Measurements from ENCODE around the gene C3.
"Not testable (repeated sequence)": the region's sequence is repeated elsewhere in the genome, so short reads cannot be mapped to it uniquely, and the experiment has no call there.

The C3 gene
- 0 to 0.48 reads per million in 2 experiments for total RNA-seq

- no peak for DNase-seq (ENCODE audit: low read depth)
Measured at GRCh38 chr19:6720369-6721137, at the start of gene C3. Gene C3, minus strand, starts transcription at chr19:6720650. Its CDS starts 61 bp downstream, at chr19:6720589.

- DNase-seq (ENCODE audit: low read depth): no peak
Measured at GRCh38 chr19:6769006-6769619, 48.7 kb upstream of the C3 start.

- DNase-seq (ENCODE audit: low read depth): no peak
Measured at GRCh38 chr19:6768236-6768785, 47.9 kb upstream of the C3 start.

- peak; percentile 90 for DNase-seq (ENCODE audit: low read depth)
Measured at GRCh38 chr19:6767357-6768235, 47.1 kb upstream of the C3 start, which contains the start of gene SH2D3A. Gene SH2D3A, minus strand, starts transcription at chr19:6767435. Its CDS starts 3,687 bp downstream, at chr19:6763748.

- no peak for DNase-seq (ENCODE audit: low read depth)
Measured at GRCh38 chr19:6767081-6767356, 46.6 kb upstream of the C3 start.

GRCh38 chr19:6766357-6767080, 46.1 kb upstream of the C3 start:
- DNase-seq (ENCODE audit: low read depth): no peak

GRCh38 chr19:6765738-6766356, 45.4 kb upstream of the C3 start:
- DNase-seq (ENCODE audit: low read depth): no peak

GRCh38 chr19:6762253-6762797, 41.9 kb upstream of the C3 start:
- not testable (repeated sequence) for DNase-seq (ENCODE audit: low read depth)

GRCh38 chr19:6761053-6761676, 40.7 kb upstream of the C3 start:
- no peak for DNase-seq (ENCODE audit: low read depth)

GRCh38 chr19:6760606-6761005, 40.2 kb upstream of the C3 start:
- no peak for DNase-seq (ENCODE audit: low read depth)

GRCh38 chr19:6754653-6755463, 34.4 kb upstream of the C3 start:
- no peak for DNase-seq (ENCODE audit: low read depth)

GRCh38 chr19:6754136-6754535, 33.7 kb upstream of the C3 start:
- no peak for DNase-seq (ENCODE audit: low read depth)

GRCh38 chr19:6753178-6754031, 33.0 kb upstream of the C3 start:
- DNase-seq (ENCODE audit: low read depth): peak; percentile 67

GRCh38 chr19:6752256-6753177, 32.1 kb upstream of the C3 start:
- no peak for DNase-seq (ENCODE audit: low read depth)

- no peak for DNase-seq (ENCODE audit: low read depth)
Measured at GRCh38 chr19:6751189-6751588, 30.7 kb upstream of the C3 start.

- DNase-seq (ENCODE audit: low read depth): no peak
Measured at GRCh38 chr19:6750062-6750461, 29.6 kb upstream of the C3 start.

- not testable (repeated sequence) for DNase-seq (ENCODE audit: low read depth)
Measured at GRCh38 chr19:6748543-6748942, 28.1 kb upstream of the C3 start.

GRCh38 chr19:6745965-6746364, 25.5 kb upstream of the C3 start:
- DNase-seq (ENCODE audit: low read depth): no peak

Measured in T follicular helper cell (primary cell).